ENCODE measurements around the gene FSTL3.
"Not testable (repeated sequence)": the region's sequence is repeated elsewhere in the genome, so short reads cannot be mapped to it uniquely, and the experiment has no call there.

FSTL3 gene

DNA sequence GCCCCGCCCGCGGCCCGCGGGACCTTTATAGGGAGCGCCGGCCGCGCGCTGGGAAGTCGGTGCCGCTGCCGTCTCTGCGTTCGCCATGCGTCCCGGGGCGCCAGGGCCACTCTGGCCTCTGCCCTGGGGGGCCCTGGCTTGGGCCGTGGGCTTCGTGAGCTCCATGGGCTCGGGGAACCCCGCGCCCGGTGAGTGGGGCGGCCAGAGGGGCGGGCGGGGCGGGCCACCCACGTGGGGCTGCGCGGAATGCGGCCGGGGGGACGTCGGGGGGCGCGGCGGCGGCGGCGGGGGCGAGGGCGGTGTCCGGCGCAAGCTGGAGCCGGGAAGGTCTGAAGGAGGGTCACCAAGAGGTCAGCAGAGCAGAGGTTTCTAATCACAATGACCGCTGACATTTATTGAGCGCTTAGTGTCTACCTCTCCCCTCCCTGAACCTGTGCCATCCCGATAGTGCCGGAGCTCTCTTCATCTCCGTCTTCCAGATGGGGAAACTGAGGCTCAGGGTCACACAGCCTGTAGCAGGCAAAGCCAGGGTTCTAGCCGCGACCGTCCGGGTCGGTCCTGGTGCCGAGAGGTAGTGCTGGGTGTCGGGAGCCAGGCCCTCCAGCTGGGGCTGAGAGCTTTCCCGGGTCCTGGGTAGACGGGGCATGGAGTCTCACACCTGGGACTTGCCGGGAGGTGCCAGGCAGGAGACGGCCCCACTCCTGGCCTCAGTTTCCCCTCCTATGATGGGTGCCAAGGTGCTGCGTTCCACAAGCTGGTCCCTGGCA is at the start of gene FSTL3:
TSS of gene FSTL3 (plus strand) at position 54 of the 767 bp plus-strand sequence. CDS start at position 86, 32 bp downstream.
- no peak for DNase-seq

DNA sequence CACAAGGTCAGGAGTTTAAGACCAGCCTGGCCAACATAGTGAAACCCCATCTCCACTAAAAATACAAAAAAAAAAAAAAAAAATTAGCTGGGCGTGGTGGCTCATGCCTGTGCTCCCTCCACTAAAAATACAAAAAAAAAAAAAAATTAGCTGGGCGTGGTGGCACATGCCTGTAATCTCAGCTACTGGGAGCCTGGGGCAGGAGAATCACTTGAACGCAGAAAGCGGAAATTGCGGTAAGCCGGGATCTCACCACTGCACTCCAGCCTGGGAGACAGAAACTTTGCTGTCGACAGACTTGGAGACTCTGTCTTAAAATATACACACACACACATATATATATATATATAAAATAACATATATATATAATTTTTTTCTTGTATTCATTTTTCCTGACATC is 49.6 kb upstream of the FSTL3 start:
- not testable (repeated sequence) for DNase-seq

DNA sequence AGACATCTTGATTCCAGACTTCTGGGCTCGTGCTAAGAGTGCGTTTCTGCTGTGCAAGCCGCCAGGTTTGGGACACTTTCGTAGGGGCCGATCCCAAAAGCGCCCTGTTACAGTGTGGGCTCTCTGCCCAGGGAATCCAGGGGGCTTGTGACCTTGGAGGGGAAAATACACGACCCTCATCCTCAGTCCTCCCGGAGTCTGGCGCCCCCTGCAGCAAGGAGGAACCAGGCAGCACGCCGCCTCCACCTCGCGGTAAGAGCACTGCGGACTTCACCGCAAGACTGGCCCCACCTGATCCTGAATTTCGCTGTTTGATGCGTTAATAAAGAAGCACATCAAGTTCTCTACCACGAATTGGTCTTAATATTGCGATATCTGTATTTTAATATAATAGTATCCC is 48.0 kb upstream of the FSTL3 start:
- DNase-seq = no peak

DNA sequence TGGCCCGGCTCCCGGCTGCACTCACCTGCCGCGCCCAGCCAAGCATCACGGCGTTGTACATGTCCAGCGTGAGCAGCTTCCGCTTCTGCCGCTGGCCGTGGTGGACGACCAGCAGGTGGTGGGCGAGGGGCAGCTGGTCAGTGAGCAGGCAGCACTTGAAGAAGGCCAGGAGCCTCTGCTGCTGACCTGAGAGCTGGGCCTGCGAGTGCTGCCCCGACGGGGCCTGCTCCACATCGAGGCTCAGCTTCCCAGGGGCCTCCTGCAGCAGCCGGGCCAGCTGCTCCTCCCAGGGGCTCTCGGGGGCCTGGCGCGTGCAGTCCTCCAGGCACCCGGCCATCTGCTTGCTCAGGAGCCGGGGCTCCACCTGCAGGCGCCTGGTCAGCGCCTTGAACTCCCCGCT is 46.7 kb upstream of the FSTL3 start:
- not testable (repeated sequence) for DNase-seq

DNA sequence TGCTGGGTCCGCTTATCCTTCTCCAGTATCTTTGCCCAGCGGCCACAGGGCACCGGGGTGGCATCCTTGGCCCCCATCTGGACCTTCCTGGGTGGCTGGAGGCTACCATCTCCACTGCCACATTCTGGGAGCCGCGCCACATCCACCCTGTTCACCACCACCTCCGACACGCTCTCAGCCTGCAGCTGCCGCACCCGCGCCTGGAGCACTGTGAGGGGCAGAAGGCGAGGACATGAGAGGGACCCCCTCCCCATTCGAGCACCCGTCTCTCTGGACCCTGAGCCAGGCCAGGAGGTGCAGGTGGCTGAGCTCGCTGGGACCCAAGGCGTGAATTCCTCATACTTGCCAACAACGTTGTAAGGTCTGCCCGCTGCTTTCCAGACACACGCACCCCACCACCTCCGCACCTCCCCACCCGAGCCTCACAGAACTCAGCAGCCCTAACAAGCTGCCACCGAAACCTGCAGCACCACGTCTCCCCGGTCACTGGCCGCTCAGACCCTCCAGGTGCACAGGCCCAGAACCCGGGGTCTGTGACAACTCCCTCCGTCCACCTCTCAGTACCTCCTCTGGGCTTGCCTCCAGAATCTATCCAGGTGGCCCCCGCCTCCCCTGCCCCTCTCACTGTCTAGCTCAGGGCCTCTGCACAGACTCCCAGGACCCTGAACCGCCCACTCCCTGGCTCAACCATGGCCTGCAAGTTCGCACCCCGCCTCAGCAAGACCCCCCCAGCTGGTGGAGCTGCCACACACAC is 46.1 kb upstream of the FSTL3 start:
- no peak for DNase-seq

DNA sequence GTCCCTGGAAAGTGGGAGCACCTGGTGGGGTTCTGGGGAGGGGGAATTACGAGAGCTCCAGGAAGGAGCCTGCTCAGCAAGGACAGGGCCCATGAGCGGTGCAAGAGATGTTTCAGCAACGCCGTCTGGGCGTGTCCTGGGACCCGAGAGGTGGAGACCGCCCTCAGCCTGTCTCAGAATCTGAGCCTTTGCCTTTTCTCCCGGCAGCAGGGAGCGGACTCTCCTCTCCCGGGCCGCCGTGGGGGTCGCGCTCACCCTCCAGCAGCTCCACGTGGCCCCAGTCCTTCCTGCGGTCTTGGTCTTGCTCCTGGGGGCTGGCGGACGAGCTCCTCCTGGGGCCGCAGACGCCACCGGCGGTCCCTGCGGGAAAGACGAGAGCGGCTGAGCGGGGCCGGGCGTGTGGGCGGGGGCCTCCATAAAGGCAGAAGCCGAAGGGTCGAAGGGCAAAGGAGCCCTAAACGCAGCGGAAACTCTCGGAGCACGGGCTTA is 43.6 kb upstream of the FSTL3 start:
- no peak for DNase-seq

DNA sequence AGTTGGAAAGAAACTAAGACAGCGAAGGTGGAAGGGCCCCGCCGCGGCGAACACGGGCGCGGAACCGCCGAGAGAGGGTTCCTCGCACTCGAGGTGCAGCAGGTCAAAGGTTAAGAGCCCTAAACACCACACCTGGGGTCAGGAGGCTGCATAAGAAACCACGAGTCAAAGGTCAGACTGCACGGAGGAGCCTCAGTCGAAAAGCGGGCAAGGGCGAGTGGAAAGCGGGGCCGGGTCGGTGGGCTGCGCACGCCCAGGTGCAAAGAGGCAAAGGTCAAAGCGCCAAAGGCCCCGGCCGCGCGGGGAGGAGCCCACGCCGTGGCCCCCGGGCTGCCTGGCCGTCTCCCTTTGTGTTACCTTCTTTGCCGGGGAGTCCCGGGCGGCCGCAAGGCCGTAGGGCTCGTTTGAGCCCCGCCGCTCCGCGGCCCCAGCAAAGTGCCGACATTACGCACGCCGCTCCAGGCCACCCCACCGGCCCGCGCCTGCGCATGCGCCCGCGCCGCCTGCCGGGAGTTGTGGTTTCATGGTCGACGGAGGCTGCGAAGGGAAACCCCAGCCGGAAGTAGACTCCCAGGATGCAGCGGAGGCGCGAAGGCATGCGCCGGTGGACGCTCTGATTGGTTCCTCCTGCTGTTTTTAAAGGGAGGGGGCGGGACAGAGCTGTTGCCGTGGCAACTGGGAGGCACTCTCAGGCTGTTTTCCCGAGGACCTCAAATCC is 43.0 kb upstream of the FSTL3 start, which contains the start of gene POLRMT:
TSS of gene POLRMT (minus strand) at position 470 of the 718 bp plus-strand sequence. CDS start at position 445, 25 bp downstream.
- DNase-seq = peak; percentile 96

DNA sequence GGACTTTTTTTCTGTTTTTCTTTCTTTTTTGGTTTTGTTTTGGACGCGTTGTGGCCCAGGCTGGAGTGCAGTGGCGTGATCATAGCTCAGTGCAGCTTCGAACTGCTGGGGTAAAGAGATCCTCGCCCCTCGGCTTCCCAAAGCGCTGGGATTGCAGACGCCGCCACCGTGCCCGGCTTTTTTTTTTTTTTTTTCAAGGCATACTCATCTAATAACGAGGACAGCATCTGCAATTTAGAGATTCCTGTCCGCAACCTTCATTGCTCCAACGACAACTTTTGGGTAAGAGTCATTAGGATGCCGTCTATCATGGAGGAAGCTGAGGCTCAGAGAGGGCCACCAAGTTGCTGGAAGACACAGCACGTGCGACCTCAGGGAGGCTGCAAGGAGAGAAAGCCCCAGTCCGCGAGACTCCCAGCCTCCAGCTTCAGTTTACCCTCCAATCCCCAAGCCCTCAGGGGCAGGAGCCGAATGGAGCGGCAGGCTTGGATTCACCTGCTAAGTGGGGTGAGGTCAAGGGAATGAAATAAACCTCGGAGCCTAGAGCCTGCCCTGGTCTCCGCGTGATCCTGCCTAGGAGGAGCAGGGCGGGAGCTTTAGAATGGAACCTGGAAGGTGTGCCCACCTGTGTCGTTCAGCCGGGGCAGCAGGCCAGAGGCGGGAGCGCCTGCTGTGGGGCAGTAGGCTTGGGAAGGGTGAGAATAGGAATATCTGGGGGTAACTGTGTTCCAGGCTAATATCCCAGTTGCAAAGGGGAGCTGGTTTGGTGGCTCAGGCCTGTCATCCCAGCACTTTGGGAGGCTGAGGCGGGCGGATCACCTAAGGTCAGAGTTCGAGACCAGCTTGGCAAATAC is 42.2 kb upstream of the FSTL3 start:
- no peak for DNase-seq

DNA sequence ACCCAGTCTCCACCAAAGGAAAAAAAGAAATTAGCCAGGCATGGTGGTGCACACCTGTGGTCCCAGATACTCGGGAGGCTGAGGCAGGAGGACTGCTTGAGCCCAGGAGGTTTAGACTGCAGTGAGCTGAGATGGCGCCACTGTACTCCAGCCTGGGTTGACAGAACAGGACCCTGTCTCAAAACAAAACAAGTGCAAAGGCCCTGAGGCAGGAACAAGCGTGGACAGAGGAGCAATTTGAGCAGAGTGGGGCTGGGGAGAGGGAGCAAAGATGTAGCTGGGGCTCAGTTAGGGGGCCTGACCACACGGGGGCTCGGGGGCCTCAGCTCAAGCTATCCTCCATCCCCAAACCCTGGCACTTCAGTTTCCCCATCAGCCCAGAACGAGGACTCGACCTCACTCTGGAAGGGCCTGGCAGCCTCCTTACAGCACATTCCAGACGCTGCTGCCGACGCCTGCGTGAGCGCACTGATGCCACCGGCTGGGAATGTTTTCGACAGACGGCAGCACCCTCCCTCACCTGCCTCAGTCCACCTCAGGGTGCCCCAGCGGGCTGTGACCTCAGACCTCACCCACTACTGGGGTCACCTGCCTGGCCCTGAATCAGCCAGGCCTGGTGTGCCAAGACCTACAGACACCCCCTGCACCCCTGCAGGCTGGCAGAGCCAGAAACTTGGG is 41.1 kb upstream of the FSTL3 start:
- no peak for DNase-seq

DNA sequence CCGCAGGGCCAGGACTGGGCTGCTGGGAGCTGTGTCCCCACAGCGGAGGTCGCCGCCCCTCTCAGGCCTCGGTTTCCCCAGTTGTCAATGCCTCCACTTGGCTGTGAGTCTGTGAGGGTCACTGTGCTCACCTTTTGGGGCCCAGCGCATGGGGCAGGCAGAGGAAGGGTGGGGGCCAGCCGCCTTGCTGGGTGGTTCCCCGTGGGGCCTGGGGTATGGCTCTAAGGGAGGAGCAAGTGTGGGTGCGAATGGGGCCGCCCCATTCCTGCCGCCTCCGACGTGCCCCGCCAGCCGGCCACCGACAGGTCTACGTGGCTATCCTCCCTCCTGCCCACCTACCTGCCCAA is 37.3 kb upstream of the FSTL3 start:
- no peak for DNase-seq

DNA sequence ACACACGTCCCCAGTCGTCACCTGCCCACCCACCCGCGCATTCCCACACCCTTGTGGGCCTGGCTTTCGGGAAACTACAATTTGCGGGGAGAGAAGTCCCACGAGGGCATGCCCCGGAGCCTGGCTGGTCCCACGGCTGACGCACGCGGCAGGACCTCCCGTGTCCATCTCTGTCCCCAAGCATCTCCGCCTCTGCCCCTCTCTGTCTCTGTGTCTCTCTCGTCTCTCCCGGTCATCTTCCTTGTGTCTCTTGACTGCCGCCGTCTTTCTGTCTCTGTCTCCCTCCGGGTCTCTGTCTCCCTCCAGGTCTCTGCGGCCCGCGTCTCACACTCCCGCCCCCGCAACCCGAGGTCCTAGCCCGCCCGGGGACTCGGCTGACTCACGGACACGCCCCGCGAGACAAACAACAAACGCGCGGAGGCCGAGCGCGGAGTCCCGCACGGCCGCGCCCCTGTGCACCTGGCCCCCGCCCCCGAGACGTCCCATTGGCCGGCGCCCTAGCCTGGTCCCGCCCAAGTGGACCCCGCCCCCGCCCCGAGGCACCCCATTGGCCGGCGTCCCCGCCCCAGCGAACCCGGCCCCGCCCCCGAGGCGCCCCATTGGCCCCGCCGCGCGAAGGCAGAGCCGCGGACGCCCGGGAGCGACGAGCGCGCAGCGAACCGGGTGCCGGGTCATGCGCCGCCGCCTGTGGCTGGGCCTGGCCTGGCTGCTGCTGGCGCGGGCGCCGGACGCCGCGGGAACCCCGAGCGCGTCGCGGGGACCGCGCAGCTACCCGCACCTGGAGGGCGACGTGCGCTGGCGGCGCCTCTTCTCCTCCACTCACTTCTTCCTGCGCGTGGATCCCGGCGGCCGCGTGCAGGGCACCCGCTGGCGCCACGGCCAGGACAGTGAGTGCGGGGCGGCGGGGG is 36.7 kb upstream of the FSTL3 start, which contains the start of gene FGF22:
TSS of gene FGF22 (plus strand) at position 627 of the 908 bp plus-strand sequence. CDS start at position 674, 47 bp downstream.
- peak; percentile 82 for DNase-seq

DNA sequence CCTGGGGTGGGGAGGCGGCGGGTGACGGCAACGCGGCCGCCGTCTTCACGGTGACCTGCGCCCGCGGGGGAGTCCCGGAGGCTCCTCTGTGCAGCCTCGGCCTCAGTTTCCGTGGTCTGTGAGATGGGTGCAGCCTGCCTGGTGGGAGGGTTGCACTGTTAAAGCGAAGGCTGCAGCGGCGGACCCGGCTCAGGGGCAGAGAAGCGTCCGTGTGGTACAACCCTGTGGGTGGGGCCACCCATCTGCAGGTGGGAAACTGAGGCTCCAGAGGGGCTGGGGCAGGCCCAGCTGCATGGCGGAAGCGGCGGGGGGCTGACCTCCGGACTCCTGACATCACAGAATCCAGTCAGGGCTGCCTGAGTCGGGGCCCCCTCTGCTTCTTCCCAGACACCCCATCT is 36.0 kb upstream of the FSTL3 start:
- no peak for DNase-seq

DNA sequence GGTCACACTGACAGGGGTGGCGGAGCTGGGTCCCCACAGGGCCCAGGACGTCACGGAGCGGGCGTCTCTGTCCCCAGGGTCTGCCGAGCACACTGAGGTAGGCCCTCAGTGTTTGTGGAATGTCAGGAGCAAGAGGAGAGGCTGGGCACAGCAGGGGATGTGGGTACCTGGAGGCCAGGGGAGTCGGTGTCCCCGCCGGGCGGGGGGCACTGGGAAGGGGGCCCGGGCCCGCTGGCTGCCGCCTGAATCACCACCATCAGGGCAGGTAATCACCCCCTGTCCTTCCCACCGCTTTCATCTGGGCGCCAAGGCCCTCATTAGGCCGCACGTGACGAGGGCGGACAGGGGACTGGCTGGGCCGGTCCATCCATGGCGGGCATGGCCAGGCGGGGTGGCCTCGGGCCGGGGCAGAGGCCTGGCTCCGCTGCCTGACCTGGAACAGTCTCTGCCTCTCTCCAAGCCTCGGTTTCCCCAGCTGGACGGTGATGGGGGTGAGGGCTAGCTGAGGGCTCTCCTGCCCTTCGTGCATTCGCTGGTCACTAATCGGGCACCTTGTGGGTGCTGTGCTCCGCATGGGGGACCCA is 35.5 kb upstream of the FSTL3 start:
- no peak for DNase-seq

DNA sequence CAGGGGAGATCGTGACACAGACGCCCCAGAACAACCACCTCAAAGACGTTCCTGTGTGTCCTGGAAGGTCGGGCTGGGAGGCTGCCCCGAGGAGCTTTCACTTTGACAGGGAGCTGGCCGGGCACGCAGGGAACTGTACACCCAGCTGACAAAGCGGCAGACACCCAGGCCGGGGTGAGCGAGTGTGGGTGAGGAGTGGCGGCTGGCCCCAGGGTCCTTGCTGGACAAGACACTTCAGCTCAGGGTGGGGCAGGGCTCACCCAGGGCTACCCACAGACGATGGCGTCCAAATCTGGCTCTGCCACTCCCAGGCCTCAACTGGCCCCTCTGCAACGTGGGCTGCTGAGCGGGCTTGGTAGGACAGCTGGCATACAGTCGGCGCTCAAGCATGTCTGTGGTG is 34.5 kb upstream of the FSTL3 start:
- no peak for DNase-seq

DNA sequence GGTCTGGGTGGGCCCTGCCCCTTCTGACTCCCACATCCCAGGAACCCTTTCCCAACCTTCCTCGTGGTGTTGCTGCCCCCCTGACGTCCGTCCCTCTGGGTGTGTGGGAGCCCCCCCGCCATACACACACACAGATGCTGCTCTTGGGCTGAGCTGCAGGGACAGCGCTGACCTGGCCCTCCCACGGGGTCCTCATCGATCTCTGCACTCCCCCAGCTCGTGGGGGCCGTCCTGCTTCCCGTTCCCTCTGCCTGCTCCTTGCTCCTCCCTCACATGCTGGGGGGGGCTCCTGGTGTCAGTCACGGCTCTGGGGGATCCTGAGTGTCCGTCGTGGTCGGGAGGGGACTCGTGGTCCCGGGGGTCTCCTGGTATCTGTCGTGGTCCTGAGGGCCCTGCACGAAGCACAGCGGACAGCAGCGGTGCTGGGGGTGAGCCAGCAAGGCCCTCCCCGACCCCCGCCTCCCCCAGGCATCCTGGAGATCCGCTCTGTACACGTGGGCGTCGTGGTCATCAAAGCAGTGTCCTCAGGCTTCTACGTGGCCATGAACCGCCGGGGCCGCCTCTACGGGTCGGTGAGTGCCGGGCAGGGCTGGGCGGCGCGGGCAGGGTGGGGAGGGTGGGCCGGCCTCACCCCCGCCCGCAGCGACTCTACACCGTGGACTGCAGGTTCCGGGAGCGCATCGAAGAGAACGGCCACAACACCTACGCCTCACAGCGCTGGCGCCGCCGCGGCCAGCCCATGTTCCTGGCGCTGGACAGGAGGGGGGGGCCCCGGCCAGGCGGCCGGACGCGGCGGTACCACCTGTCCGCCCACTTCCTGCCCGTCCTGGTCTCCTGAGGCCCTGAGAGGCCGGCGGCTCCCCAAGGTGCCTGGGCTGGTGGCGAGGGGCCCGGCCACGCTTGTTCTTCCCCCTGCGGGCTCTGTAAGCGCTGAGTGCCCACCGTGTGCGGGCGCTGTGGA is 33.1 kb upstream of the FSTL3 start:
- no peak for DNase-seq

DNA sequence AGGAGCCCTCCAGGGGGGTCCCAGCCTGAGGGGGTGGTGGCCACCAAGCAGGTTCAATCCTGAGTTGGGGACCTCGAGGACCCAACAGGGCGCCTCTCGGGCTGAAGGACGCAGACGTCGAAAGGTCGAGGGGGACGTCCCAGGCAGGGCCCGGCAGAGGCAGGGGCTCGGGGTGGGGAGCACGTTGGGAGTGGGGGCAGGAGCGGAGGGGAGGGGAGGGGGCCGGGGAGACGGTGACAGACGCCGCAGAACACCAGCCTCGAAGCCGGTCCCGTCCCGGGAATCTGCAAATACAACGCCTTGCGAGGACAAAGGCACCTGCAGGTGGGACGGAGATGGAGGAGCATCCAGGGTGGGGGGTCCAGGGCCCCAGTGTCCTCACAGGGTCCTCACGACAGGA is 32.5 kb upstream of the FSTL3 start:
- DNase-seq = no peak

DNA sequence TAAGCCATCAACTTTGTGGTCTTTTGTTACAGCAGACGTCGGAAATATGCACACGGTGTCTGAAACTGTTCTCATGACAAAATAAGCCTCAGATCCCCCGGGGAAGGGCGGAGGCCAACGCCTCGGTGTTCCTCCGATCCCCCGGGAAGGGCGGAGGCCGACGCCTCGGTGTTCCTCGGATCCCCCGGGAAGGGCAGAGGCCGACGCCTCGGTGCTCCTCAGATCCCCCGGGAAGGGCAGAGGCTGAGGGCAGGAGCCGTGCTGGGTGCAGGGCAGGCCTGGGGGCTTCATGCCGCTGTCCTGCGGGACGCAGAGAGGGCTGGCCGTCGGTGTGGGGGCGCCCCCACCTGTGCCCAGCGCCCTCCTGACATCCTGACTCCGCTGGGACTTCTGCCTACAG is 31.8 kb upstream of the FSTL3 start:
- no peak for DNase-seq

DNA sequence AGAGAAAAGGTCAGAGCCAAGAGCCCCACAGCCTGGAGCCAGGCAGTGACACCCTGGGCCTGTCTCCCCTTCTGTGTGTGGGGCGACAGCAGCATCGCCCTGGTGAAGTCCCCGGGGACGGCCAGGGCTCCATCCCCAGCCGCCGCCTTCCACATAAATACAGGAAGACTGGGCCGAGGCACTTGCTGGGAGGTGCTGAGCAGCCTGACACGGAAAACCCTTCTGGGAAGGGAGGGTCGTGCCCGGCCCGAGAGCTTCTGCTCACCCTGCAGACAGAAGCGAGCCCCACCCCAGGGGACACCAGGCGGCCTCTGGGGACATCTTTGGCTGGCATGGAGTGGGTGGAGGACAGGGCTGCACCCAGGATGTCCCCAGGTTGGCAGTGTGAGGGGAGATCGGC is 31.4 kb upstream of the FSTL3 start:
- DNase-seq = no peak

Data from NCI-H2107 (cell line).